Natural killer cell (primary cell): ENCODE measurements around the gene EGFR. TPM values are rescaled to one million over a fixed set of nuclear protein-coding genes. Genes with fewer than 3 reads are reported as not detected.

Source experiments
- ATAC-seq, 3 donors: fragments of 150-1000 bp in 2 of 3; fragments of 200-7000 bp in 1 of 3; cut with Tn5 transposase; 1 replicate in 1 of 3; 2 replicates in 2 of 3; pipeline ENCODE4 v1.10.0; 2021; ENCODE audit warnings: mild to moderate bottlenecking in 2 of 3, moderate library complexity in 2 of 3
- DNase-seq, 2 donors: peaks; one replicate each; pipeline versions ENCODE4 v3.0.0 to v3.0.0-alpha.2; 2013 to 2021; ENCODE audit warnings: mixed read lengths in 1 of 2
- H3K27ac ChIP-seq: one replicate; pipeline ENCODE4 v1.5.1; 2013; ENCODE audit warnings: mild to moderate bottlenecking, low read length
- H3K27me3 ChIP-seq: one replicate; pipeline ENCODE4 v1.6.1; 2013; ENCODE audit warnings: low read length; ENCODE audit not compliant: control insufficient read depth, insufficient read depth
- H3K36me3 ChIP-seq: one replicate; pipeline ENCODE4 v1.6.1; 2013; ENCODE audit warnings: low read length; ENCODE audit not compliant: control insufficient read depth, insufficient read depth
- H3K4me1 ChIP-seq: one replicate; pipeline ENCODE4 v1.6.1; 2013; ENCODE audit warnings: low read length; ENCODE audit not compliant: control insufficient read depth, insufficient read depth
- H3K4me3 ChIP-seq: one replicate; pipeline ENCODE4 v1.5.1; 2013; ENCODE audit warnings: low read length
- H3K9me3 ChIP-seq: one replicate; pipeline ENCODE4 v1.6.1; 2013; ENCODE audit warnings: low read length; ENCODE audit not compliant: control insufficient read depth, insufficient read depth
- H3K27ac Mint-ChIP-seq, 2 donors: one replicate each; pipeline ENCODE4 v1.8.0; 2022; ENCODE audit warnings: mild to moderate bottlenecking in 2 of 2, mixed read lengths in 2 of 2, moderate library complexity in 1 of 2
- H3K27me3 Mint-ChIP-seq, 2 donors: one replicate each; pipeline ENCODE4 v1.8.0; 2022; ENCODE audit warnings: low read depth in 2 of 2, mixed read lengths in 2 of 2
- H3K36me3 Mint-ChIP-seq: one replicate; pipeline ENCODE4 v1.8.0; 2022; ENCODE audit warnings: mixed read lengths
- H3K4me1 Mint-ChIP-seq, 2 donors: one replicate each; pipeline ENCODE4 v1.8.0; 2022; ENCODE audit warnings: mixed read lengths in 2 of 2
- H3K4me3 Mint-ChIP-seq: one replicate; pipeline ENCODE4 v1.8.0; 2022; ENCODE audit warnings: mild to moderate bottlenecking, moderate library complexity, mixed read lengths
- H3K9me3 Mint-ChIP-seq, 2 donors: one replicate each; pipeline ENCODE4 v1.8.0; 2022; ENCODE audit warnings: mixed read lengths in 2 of 2
- WGBS: methylation state at CpG from one replicate; pipeline ENCODE4 v1.1.7; 2013; ENCODE audit warnings: missing lambda C conversion rate; ENCODE audit not compliant: insufficient coverage; 5-methylcytosine and 5-hydroxymethylcytosine counted together
- intact Hi-C: fragments of 100-400 bp; cut with micrococcal nuclease; formaldehyde crosslinking; loops from one replicate; pipeline ENCODE4 v1.14.2; 2022
- total RNA-seq, 4 donors: library from RNA; stranded (reverse); fragments of 120-200 nt in 1 of 4; gene quantifications; one replicate each; pipeline versions ENCODE4 v1.2.3 to v1.2.4, GENCODE V29; 2013 to 2022
- TF ChIP-seq, protein P1 (sequence below): fragments of 200-600 bp; IDR thresholded peaks from one replicate; pipeline ENCODE4 v1.8.0; 2022; ENCODE audit warnings: antibody characterized with exemption

The EGFR gene
- total RNA-seq, 3 donors from 2014 or later (not counting 1 experiment from before 2014, with no cell fraction given), result not detected

DNA sequence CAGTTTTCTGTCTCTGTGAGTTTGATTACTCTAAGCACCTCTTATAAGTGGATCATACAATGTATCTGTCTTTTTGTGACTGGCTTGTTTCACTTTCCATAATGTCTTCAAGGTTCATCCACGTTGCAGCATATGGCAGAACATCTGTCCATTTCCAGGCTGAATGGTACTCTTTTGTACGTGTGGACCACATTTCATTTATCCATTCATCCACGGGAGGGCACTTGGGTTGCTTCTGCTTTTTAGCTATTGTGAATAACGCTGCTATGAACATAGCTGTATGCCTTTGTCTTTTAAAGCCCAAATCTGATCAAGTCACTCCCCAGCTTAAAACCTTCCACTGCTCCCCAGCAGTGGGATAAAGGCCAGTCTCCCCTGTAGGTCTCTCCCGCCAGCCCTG, 31.5 kb downstream of the EGFR start:
- H3K4me1 Mint-ChIP-seq, result no peaks in the 10 kb centered on the region
- H3K4me3 ChIP-seq, result no peak overlapping the region
- no peaks in the 10 kb centered on the region for H3K4me1 ChIP-seq
- no peaks in the 10 kb centered on the region for H3K9me3 ChIP-seq
- TF ChIP-seq, protein P1, sequence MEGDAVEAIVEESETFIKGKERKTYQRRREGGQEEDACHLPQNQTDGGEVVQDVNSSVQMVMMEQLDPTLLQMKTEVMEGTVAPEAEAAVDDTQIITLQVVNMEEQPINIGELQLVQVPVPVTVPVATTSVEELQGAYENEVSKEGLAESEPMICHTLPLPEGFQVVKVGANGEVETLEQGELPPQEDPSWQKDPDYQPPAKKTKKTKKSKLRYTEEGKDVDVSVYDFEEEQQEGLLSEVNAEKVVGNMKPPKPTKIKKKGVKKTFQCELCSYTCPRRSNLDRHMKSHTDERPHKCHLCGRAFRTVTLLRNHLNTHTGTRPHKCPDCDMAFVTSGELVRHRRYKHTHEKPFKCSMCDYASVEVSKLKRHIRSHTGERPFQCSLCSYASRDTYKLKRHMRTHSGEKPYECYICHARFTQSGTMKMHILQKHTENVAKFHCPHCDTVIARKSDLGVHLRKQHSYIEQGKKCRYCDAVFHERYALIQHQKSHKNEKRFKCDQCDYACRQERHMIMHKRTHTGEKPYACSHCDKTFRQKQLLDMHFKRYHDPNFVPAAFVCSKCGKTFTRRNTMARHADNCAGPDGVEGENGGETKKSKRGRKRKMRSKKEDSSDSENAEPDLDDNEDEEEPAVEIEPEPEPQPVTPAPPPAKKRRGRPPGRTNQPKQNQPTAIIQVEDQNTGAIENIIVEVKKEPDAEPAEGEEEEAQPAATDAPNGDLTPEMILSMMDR, result no peak
- DNase-seq, result no peak
- H3K36me3 Mint-ChIP-seq, result no peaks in the 10 kb centered on the region
- H3K27ac ChIP-seq, result no peak overlapping the region
- H3K27me3 ChIP-seq, result no peaks in the 10 kb centered on the region
- WGBS, result 69% methylated on average over 5 of the region's 5 CpGs
- intact Hi-C loops, result no loop called here
- ATAC-seq, result no peak
- H3K27ac Mint-ChIP-seq, result no peak overlapping the region
- no peaks in the 10 kb centered on the region for H3K9me3 Mint-ChIP-seq
- no peaks in the 10 kb centered on the region for H3K36me3 ChIP-seq
- peaks cover 5 to 7% of the 10 kb centered on the region in 2 donors for H3K27me3 Mint-ChIP-seq
- no peak overlapping the region for H3K4me3 Mint-ChIP-seq

GRCh38 chr7:55052081-55052480, 33.3 kb downstream of the EGFR start:
- Mint-ChIP-seq H3K27ac (no peak overlapping the region), H3K4me3 (no peak overlapping the region), H3K36me3 (no peaks in the 10 kb centered on the region), H3K27me3 (peaks cover 5 to 9% of the 10 kb centered on the region in 2 donors), H3K9me3 (no peaks in the 10 kb centered on the region), H3K4me1 (no peaks in the 10 kb centered on the region)
- Histone ChIP-seq H3K27ac (no peak overlapping the region), H3K4me1 (no peaks in the 10 kb centered on the region), H3K4me3 (no peak overlapping the region), H3K27me3 (no peaks in the 10 kb centered on the region), H3K36me3 (no peaks in the 10 kb centered on the region), H3K9me3 (no peaks in the 10 kb centered on the region)
- DNase-seq (no peak), ATAC-seq (no peak)
- 81% methylated on average over 2 of the region's 2 CpGs for WGBS
- intact Hi-C loops, result no loop called here
- TF ChIP-seq, protein P1, result no peak

DNA sequence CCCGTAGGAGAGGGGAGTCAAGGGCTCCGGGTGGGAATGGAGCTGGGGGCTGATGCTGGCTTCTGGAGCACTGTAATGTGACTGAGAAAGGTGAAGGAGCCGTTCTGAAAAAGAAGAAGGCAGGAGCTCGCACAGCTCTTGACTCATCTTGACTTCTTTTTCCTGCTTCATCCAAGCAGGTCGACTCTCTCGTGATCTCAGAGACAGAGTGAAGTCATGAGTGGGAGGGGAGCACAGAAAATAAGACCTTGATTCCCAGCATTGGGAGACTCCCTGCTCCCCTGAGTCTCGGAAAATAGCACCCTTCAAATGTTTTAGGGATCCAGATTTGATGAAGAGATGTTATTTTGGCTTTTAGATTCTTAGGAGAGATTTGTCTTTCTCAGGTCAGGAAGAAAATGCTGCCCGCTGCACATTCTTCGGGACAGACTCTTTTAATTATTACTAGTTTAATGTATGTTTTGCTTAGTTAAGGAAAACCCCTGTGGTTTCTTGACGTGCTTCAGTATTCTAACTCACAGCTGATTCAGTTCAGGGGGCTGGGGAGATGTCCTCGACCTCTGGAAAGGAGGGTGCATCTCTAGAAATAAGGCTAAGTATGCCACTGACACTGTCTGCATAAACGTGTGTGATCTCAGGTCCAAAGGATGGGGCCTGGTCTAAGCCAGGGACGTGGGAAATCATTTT, 34.1 kb downstream of the EGFR start:
- no peaks in the 10 kb centered on the region for H3K36me3 Mint-ChIP-seq
- H3K4me3 ChIP-seq, result no peak overlapping the region
- H3K27ac Mint-ChIP-seq, result no peak overlapping the region
- H3K4me1 ChIP-seq, result no peaks in the 10 kb centered on the region
- 73% methylated on average over 13 of the region's 13 CpGs for WGBS
- TF ChIP-seq, protein P1, result no peak
- H3K36me3 ChIP-seq, result no peaks in the 10 kb centered on the region
- intact Hi-C loops, result no loop called here
- H3K9me3 ChIP-seq, result no peaks in the 10 kb centered on the region
- peaks cover 0 to 5% of the 10 kb centered on the region in 2 donors for H3K4me1 Mint-ChIP-seq
- DNase-seq, result no peak
- no peak for ATAC-seq
- H3K27ac ChIP-seq, result no peak overlapping the region
- peaks cover 5 to 9% of the 10 kb centered on the region in 2 donors for H3K27me3 Mint-ChIP-seq
- no peak overlapping the region for H3K4me3 Mint-ChIP-seq
- H3K9me3 Mint-ChIP-seq, result no peaks in the 10 kb centered on the region
- no peaks in the 10 kb centered on the region for H3K27me3 ChIP-seq
